GM21447 (cell line): ENCODE results near the gene PRRT1B.

Experiments
- ATAC-seq: cut with Tn5 transposase; IDR thresholded peaks from one replicate; pipeline ENCODE4 v1.9.1; 2021; ENCODE audit not compliant: unreplicated experiment

PRRT1B gene

DNA sequence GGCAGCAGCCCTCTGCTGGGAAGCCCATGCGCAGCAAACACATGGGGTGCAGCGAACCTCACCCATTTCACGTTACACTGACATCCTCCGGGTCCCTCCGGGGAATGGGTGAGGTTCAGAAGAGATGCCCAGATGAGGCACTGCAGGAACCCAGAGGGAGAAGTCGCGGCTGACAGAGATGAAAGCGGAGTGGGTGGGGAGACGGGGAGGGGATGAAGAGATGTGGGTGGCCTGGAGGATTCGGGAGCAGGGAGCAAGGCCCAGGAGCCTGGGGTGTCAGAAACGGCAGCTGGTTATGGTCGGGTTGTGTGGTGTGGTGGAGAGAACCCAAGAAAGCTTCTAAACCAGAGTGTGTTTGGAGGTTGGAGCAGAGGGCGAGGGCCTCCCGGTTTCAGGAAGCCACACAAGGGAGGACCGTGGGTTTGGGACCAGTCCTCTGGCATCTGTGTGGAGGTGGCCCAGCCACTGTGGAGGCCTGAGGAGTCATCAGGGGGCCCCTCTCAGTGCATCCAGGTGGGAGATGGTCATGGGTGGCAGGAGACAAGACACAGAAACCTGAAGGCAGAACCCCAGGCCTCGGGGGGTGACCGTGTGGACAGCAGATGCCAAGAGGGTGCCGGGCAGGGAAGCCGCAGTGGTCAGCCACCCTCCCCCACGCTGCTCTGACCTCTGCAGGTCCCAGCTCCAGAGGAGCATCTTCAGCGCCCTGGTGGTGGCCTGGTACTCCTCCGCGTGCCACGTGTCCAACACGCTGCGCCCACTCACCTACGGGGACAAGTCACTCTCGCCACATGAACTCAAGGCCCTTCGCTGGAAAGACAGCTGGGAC is 22.9 kb upstream of the PRRT1B start:
- no peak for ATAC-seq

DNA sequence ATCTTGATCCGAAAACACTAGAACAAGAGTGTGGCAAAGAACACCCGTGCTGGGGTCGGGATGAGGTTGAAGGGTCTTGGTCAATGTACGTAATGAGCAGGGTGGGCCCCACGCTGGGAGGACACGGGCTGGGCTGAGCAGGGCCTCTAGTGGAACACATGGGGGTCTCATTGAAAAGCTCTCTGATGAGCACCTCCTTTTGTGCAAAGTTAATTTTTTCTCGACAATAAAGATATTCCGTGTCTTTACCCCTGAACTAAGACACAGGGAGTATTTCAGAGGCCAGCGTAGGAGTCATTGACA is 22.3 kb upstream of the PRRT1B start:
- ATAC-seq, result no peak

DNA sequence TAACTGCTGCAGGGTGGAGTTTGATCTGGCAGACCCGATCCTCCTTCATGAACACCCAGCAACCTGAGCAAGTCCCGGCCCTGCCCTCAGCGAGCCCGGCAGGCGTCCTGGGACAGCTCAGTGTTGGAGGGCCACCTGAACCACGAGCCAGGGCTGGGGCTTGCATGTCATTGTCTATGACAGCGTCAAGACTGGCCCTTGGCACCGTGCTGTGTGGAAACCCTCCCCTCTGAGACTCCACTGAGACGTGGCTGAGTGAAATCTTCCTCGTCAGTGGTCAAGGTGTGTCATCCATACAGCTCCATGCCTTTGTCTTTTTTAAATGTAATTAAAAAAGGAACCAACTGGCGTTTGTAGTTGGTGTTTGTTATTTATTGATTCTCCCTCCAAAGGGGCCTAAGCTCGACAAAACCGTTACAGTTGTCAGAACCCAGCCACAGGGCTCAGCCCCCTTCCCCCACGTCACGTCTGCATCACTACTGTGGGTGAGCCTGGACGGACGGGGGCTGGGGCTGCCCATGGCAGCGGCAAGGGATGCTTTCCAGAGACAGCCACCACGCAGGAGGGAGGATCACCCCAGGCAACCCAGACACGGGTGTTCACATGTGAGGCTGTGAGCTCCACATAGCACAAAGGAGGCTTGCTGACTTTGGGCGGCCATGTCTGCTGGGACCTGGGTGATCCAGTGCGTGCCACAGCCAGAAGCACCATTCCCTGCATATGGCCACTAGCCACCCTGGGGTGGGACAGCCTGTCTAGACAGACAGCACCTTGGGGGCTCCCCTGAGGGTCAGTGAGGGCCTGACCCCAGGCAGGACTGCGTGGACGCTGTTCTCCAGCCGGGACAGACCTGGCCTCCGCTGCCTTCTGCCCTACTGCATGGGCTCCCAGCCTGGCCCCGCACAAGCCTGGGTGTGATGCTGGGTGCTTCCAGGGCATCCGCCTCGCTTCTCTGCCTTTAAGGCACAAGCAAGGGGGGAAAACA is 21.6 kb upstream of the PRRT1B start:
- ATAC-seq, result no peak

DNA sequence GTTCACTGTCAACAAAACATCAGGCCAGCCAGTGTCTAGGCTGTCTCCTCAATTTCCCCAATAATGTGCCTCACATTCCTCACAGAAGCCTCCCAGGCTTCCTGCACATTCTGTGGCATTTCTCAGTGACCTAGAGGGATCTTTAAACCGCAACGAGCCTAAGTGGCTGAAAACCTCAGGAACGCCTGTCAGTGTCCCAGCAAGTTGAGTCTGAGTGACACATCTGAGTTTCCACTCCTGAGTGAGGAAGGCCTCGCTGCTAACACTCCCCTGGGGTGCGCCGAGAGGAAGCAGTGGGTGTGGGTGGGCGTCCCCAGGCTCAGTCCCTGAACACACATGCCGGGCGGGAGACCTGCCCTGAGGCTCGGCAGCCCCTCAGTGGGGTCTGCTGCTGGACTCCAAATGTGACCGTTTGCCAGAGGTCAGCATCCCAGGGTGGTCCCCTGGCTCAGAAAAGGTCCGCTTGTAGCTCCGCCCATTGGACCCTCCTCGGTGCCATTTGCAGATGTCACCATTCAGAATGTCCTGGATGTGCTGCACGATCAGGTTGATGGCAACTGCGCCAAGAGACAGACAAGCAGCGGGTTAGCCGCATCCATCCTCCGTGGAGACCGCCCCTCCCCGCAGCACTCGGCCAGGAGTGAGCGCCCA is 20.5 kb upstream of the PRRT1B start:
- no peak for ATAC-seq

DNA sequence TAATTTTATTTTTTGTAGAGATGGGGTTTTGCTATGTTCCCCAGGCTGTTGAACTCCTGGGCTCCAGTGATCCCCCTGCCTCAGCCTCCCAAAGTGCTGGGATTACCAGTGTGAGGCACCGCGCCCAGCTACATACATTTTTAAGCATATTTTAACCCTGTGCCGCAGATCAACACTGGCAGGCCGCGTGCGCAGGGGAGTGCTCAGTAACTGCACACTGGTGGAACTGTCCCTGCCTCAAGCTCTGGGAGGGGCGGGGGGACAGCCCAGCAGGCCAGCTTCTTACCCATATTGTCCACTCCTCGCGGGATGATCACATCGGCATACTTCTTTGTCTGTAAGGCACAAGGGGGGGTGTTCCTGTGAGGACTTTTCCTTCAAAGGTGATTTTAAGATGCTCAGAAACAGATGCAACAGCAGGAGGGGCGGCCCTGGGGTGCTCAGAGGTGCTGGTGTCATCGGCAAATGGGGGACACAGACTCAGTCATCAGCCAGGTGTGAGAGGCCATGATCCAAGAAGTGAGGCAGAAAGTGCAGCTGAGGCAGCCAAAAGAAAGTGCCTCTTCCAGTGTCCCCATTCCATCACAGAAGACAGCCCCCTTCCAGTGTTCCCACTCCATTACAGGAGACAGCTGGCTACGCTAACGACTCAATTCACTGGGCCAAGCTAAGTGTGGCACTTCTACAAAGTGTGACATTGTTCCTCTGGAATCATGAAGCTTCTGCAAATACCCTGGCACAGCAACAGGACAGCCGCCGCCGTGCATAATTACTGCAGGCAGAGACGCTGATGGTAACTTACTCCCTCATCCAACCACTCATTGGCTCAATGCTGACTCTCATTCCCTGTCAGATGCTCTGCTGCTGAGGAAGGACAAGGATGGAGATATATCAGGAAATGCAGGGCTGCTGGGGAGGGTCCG is 19.4 kb upstream of the PRRT1B start:
- ATAC-seq, result no peak

DNA sequence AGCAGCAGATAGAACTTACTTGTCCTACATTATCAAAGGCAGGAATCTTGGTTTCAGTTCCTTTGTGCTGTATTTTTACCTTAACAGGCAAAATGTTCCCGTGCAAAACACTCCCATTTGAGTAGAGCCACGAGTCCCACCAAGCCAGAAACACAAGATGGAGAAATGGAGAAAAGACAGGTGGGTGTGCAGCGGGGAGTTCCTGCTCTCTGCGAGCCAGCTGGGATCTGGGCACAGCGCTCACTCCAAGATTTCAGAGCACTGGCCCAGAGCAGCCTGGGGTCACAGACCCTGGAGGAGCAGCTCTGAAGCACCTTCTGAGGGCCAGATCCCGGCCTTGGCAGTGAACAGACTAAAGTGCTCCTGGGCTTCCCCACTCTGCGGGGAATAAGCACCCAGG is 17.1 kb upstream of the PRRT1B start:
- ATAC-seq, result no peak

DNA sequence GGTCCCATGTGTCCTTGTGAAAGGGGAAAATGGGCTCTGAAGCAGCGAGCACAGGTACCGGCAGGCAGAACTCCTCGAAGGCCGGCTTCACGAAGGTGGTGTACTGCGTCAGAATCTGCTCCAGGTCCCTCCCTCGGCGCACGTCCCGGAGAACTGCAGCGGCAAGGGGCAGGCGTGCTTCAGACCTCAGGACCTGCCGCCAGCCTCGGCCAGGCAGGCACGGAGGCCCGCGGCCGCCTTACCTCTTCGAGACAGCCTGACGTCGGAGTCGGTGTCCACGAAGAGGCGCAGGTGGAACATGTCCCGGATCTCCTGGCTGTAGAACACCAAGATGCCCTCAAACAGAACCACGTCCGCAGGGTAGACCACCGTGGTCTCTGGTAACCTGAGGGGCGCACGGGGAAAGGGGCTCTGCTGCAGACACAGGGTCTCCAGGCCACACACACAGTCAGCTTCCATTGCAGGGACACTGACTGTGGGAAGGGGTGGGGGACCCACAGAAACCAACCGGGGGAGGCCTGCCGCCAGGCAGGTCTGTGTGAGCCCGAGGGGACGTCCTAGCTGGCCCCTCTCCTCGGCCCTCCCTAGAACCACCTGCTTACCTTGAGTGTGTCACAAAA is 16.3 kb upstream of the PRRT1B start:
- ATAC-seq, result no peak

DNA sequence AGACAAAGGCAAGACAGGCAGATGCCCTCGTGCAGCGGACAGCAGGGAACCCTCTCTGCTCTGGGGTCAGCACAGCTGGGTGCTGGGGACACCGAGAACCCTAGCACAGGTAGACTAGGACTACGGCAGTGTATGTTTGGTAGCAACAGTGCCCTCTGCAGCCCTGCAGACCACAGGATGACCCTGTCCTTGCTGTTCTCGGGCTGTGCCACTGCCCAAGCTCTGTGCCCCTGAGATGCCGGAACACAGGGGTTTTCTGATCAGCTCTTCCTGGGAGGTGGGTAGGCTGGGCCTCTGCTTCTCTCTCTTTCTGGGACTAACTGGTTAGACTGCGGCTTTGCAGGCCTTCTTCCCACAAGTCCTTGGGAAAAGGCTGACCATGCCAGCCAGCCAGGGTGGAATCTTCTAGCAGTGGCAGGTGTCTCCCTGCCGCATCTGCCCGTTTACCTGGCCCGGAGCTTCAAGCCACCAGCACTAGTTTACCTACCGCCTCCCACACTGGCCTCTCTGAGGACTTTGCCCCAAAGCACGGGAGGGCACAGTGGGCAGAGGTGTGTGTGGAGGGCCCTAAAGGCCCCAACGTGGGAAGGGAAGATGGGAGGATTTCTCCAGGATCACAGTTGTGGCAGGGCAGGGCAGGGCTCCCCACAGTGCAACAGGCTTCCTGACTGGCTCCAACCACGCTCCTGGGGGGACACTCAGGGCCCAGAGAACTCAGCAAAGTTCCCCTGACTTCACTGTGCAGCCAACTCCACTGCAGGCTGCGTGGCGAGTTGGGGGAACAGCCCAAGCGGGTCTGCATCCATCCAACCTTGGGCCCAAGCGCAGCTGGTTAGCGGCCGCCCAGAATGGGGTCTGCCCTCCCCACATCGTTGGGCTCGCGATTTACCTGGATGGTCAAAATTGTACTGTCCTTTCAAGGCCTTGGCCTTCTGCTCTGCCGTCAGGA is 15.5 kb upstream of the PRRT1B start:
- ATAC-seq, result no peak

DNA sequence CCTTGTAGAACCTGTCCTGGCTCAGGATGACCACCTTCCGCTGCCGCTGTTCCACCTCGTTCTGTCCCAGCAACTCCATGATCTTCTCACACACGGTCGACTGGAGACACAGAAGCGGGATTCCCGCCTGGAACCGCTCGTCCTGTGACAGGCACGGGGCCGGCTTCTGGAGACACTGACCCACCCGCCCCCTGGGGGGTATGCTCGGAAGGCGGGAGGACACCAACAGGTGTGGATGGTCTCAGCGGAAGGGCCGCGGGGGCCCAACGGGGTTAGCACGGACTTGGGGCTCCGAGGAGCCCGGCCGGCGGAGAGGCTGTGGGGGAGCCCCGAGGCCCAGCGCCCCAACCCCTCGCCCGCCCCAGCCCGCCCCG is 14.8 kb upstream of the PRRT1B start:
- ATAC-seq, result peak; percentile 23

DNA sequence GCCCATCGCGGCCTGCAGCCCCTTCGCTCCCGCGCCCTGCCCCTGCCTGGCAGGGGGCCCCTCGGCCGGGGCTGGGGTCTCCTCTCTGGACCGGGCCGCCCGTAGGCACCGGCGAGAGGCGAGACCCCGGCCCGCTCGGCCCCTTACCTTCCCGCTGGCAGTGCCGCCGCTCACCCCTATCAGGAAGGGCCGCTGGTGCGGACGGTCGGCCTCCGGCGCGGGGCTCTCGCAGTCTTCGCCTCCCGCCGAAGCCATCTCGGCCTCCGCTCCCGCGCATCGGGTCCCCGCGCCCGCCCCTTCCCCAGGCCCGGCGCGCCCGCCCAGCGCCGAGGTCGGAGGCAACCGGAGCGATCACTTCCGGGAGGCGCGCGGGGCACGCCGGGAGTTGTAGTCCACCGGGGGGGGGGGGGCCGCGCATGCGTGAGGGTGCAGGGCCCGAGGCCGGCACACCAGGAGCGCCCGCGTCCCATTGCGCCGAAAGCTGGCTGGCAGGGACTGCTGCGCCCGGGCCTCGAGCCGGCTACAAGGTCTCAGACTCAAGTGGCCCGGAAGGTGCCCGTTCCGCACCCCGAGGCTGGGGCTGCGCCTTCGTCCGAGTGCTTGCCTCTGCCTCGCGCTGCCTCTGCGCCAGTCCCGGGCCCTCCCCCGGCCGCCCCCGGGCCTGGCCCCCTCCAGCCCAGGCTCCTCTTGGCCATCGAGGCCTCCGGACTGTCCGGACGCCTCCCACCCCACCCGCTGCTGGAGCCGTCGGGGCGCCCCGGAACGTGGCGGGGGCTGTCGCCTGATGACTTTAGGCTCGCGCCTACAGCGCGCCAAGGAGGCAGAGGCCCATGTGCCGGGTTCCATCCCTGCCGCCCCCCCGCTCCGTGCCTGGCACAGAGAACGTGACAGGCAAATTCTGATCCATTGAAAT is 14.1 kb upstream of the PRRT1B start, which contains the start of gene UCK1:
UCK1 (minus strand) TSS at position 344 of the 913 bp plus-strand sequence; CDS start at position 255, 89 bp downstream.
- ATAC-seq, result peak; percentile 75

DNA sequence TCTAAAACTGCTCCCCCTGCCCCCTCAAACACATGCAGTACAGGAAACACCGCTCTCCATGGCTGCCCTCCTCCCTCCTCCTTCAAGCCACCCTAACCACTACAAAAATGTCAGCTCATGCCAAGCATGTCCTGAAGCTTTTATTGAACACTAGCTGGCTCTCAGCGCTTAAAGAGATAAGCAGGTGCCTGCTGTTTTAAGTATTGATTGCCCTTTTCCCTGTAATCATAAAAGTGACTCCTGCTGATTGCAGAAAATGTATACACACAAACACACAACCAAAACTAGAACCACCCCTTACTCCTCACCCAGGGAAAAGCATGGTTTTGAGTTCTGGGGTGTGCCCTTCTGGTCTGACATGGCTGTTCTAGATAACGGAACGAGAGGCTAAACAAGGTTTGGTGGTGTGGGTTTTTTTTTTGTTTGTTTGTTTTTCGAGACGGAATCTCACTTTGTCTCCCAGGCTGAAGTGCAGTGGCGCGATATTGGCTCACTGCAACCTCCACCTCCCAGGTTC is 10.5 kb upstream of the PRRT1B start:
- no peak for ATAC-seq

DNA sequence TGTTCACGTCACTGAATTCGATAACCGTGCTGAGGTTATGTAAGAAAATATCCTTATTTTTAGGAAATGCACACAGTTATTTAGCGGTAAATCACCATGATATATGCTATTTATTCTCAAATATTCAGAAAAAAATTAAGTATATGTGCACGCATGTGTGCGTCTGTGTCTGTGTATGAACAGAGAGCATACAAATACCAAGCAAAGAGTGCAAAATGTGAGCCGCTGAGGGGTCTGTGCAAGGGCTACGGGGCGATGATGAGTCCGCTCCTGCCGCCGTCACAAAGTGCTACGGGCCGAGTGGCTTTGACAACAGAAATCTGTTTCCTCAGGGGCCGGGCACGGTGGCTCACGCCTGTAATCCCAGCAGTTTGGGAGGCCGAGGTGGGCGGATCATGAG is 7.4 kb upstream of the PRRT1B start:
- no peak for ATAC-seq

DNA sequence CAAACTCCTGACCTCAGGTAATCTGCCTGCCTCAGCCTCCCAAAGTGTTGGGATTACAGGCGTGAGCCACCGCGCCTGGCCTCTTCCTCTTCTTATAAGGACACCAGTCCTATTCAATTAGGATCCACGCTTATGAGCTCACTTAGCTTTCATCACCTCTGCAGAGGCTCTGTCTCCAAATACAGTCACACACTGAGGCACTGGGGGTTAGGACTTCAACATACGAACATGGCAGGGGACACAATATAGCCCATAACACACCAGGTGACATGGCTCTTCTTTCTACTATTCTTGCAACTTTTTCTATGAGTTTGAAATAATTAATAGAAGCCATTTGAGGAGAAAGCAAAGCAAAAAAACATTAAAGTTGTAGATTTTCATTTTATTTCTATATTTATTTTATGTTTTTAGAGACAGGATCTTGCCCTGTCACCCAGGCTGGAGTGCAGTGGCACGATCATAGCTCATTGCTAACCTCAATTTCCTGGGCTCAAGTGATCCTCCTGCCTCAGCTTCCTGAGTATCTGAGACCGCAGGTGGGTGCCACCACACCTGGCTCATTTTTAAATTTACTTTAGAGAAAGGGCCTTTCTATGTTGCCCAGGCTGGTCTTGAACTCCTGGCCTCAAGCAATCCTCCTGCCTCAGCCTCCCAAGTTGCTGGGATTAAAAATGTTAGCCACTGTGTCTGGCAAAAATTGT is 6.0 kb upstream of the PRRT1B start:
- no peak for ATAC-seq

DNA sequence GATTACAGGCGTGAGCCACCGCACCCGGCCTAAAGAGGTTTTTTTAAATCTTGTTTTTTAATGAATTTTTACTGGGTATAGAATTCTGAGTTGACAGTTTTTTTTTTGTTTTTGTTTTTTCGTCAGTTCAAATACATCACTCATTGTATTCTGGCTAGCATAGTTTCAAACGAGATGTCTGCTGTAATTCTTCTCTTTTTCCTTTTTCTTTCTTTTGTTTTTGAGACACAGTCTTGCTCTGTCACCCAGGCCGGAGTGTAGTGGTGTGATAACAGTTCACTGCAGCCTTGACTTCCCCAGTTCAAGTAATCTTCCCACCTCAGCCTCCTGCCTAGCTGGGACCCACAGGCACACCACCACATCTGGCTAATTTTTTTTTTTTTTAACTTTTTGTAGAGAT is 2.2 kb upstream of the PRRT1B start:
- ATAC-seq, result no peak

DNA sequence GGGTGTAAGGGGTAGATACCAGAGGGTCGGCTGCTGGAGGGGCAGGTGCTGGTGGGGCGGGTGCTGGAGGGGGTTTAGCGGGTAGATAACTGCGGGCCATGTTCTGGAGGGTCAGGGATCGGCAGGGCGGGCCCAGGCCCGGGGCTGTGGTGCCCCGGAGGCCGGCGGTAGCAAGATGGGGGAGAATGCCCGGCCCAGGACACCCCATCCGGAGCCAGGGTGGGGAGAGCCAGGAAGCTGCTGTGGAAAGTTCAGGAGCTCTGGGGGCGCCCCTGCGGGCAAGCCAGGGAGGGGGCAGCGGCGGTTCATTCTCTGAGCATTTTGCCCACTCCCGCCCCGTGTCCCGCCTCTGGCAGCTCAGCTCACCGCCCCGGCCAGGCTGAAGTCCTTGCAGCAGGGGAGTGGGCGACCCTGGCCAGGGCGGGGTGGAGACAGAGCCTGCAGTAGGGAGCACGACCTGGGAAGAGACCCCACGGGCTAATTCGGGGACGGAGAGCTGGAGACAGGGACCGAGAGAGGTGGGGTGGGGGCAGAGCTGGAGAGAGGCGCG is 538 bp downstream of the PRRT1B start:
- no peak for ATAC-seq

DNA sequence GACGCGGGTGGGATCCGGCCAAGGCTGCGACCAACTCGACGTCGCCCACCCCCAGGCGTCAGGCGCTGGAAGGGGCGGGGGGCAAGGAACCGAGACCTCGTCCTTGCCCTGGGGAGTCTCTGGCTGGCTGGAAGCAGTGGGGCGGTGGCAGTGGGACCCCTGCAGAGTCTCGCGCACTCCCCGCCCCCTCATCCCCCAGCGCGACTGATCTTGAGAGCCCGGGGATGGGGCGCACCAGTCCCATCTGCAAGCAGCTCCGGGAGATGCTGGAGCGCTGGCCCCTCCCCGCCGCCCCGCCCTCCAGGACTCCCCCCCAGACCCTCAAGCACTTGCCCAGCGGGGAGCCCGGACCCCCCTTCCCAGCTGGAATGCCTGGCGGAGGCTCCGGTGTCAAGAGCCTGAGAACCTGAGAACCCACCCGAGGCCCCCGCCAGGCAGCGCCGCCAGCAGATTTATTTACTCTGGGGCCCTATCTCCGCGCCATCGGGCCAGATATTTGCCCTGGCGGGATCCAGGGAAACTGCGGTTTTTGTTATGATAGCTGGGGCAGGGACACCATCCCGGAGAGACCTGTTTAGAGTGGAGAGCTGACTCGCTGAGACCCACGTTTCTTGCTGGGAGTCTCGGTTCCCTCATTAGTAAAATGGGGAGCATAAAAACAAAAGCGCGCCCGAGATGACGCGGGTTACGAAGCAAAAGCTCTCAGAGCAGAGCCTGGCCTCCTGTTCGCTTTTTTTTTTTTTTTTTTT is 1.2 kb downstream of the PRRT1B start:
- ATAC-seq, result no peak
